Liver (tissue), 9 donors: ENCODE results near the gene NSUN5. TPM values are rescaled to one million over a fixed set of nuclear protein-coding genes. Genes with fewer than 3 reads are reported as not detected.

Source experiments
- DNase-seq: peaks from one replicate; pipeline ENCODE4 v3.0.0-alpha.2; 2017; ENCODE audit warnings: low spot score
- H3K27ac ChIP-seq, 2 donors: one replicate each; pipeline ENCODE4 v1.7.0; 2013; ENCODE audit warnings: inconsistent platforms in 2 of 2, low read length in 2 of 2, control low read depth in 1 of 2, low read depth in 1 of 2, mild to moderate bottlenecking in 1 of 2
- H3K27me3 ChIP-seq, 4 donors: one replicate each; pipeline versions ENCODE4 v1.6.1 to v1.7.0; 2013; ENCODE audit warnings: low read length in 3 of 4, inconsistent platforms in 1 of 4, mild to moderate bottlenecking in 1 of 4, moderate library complexity in 1 of 4; ENCODE audit not compliant: control insufficient read depth in 4 of 4, insufficient read depth in 4 of 4
- H3K36me3 ChIP-seq, 4 donors: one replicate each; pipeline versions ENCODE4 v1.6.1 to v1.7.0; 2013; ENCODE audit warnings: low read length in 3 of 4, mild to moderate bottlenecking in 3 of 4, low read depth in 1 of 4, moderate library complexity in 1 of 4; ENCODE audit not compliant: control insufficient read depth in 4 of 4, insufficient read depth in 3 of 4
- H3K4me1 ChIP-seq, 4 donors: one replicate each; pipeline versions ENCODE4 v1.6.1 to v1.7.0; 2013; ENCODE audit warnings: low read length in 3 of 4, mild to moderate bottlenecking in 3 of 4, moderate library complexity in 1 of 4; ENCODE audit not compliant: control insufficient read depth in 4 of 4, insufficient read depth in 4 of 4
- H3K4me3 ChIP-seq, 3 donors: one replicate each; pipeline versions ENCODE4 v1.6.1 to v1.7.0; 2013; ENCODE audit warnings: low read length in 3 of 3, control low read depth in 1 of 3, low read depth in 1 of 3, mild to moderate bottlenecking in 1 of 3
- H3K9ac ChIP-seq, 2 donors: one replicate each; pipeline ENCODE4 v1.7.0; 2013; ENCODE audit warnings: low read length in 2 of 2, mild to moderate bottlenecking in 2 of 2, moderate library complexity in 2 of 2, control low read depth in 1 of 2, low read depth in 1 of 2
- H3K9me3 ChIP-seq, 4 donors: one replicate each; pipeline versions ENCODE4 v1.6.1 to v1.7.0; 2013; ENCODE audit warnings: low read length in 3 of 4; ENCODE audit not compliant: control insufficient read depth in 4 of 4
- EGR1 ChIP-seq, 2 donors: IDR thresholded peaks; 2 replicates each; pipeline ENCODE4 v1.6.1; 2016 to 2018; ENCODE audit warnings: antibody characterized with exemption in 2 of 2, low read depth in 2 of 2
- FOXA1 ChIP-seq: IDR thresholded peaks from 2 replicates; pipeline ENCODE4 v1.6.1; 2016; ENCODE audit warnings: antibody characterized with exemption
- FOXA2 ChIP-seq: IDR thresholded peaks from 2 replicates; pipeline ENCODE4 v1.6.1; 2016; ENCODE audit warnings: antibody characterized with exemption
- HNF4A ChIP-seq, 2 donors: conservative IDR thresholded peaks; 2 replicates each; pipeline ENCODE4 v1.6.1; 2016; ENCODE audit warnings: antibody characterized with exemption in 2 of 2, mild to moderate bottlenecking in 2 of 2
- HNF4G ChIP-seq: IDR thresholded peaks from 2 replicates; pipeline ENCODE4 v1.6.1; 2016; ENCODE audit warnings: antibody characterized with exemption
- JUND ChIP-seq, 2 donors: IDR thresholded peaks; 2 replicates each; pipeline ENCODE4 v1.6.1; 2016; ENCODE audit warnings: antibody characterized with exemption in 2 of 2
- MAX ChIP-seq: IDR thresholded peaks from 2 replicates; pipeline ENCODE4 v1.6.1; 2016; ENCODE audit warnings: antibody characterized with exemption
- NR2F2 ChIP-seq: IDR thresholded peaks from 2 replicates; pipeline ENCODE4 v1.6.1; 2016; ENCODE audit warnings: antibody characterized with exemption
- RAD21 ChIP-seq, 2 donors: IDR thresholded peaks; 2 replicates each; pipeline ENCODE4 v1.6.1; 2016; ENCODE audit warnings: antibody characterized with exemption in 2 of 2, mild to moderate bottlenecking in 2 of 2
- REST ChIP-seq: IDR thresholded peaks from 2 replicates; pipeline ENCODE4 v1.6.1; 2016; ENCODE audit warnings: antibody characterized with exemption, mild to moderate bottlenecking
- RXRA ChIP-seq, 2 donors: IDR thresholded peaks; 2 replicates each; pipeline ENCODE4 v1.6.1; 2017 to 2018; ENCODE audit warnings: antibody characterized with exemption in 2 of 2, mild to moderate bottlenecking in 1 of 2
- SP1 ChIP-seq: IDR thresholded peaks from 2 replicates; pipeline ENCODE4 v1.6.1; 2018; ENCODE audit warnings: antibody characterized with exemption, mild to moderate bottlenecking
- TAF1 ChIP-seq: conservative IDR thresholded peaks from 2 replicates; pipeline ENCODE4 v1.6.1; 2016; ENCODE audit warnings: antibody characterized with exemption, mild to moderate bottlenecking
- YY1 ChIP-seq: IDR thresholded peaks from 2 replicates; pipeline ENCODE4 v1.6.1; 2016; ENCODE audit warnings: antibody characterized with exemption, mild to moderate bottlenecking
- WGBS: extraction: QIAGEN DNeasy Blood & Tissue Kit; methylation state at CpG from one replicate; pipeline ENCODE4 v1.1.7; 2013; 5-methylcytosine and 5-hydroxymethylcytosine counted together
- polyA plus RNA-seq, 2 donors: library from polyadenylated mRNA; stranded (reverse) in 1 of 2; unstranded in 1 of 2; fragments of 200-250 nt in 1 of 2; fragments of >200 nt in 1 of 2; fragmentation: Nextera tagmentation in 1 of 2; extraction: Ambion mirVana in 1 of 2; gene quantifications; one replicate each; pipeline versions ENCODE4 v1.2.1 to v1.2.3, GENCODE V29; 2013 to 2015
- total RNA-seq, 2 donors: library from RNA; depleted of rRNA; stranded (reverse); fragments of >200 nt; gene quantifications; one replicate each; pipeline ENCODE4 v1.2.3, GENCODE V29; 2014
- TF ChIP-seq, protein P1 (sequence below): fragments of 150-350 bp; IDR thresholded peaks from 2 replicates; pipeline ENCODE4 v1.5.1; 2017; ENCODE audit warnings: improper control_type of control experiment, low read depth, low read length; ENCODE audit not compliant: missing input control
- TF ChIP-seq, protein P2 (sequence below): IDR thresholded peaks from 2 replicates; pipeline ENCODE4 v1.6.1; 2016; ENCODE audit warnings: antibody characterized with exemption
- donor health status: healthy.
- donor health status: healthy.
- donor health status: healthy.
- donor health status: healthy.
- donor health status: healthy.

Gene NSUN5
- total and polyA plus RNA-seq, 4 donors: 7.2 to 12.4 (median 10.3) TPM

- Histone ChIP-seq H3K9me3 (no peaks in the 10 kb centered on the region), H3K4me3 (no peak overlapping the region), H3K9ac (no peak overlapping the region), H3K36me3 (no peaks in the 10 kb centered on the region), H3K4me1 (peaks cover 2 to 9% (median 4%) of the 10 kb centered on the region in 4 donors), H3K27me3 (no peaks in the 10 kb centered on the region), H3K27ac (no peak overlapping the region)
- no peak for DNase-seq
- TF ChIP-seq FOXA2 (no peak), TAF1 (no peak), RAD21 (IDR thresholded peaks at IDR 0.05) (no peak), NR2F2 (no peak), HNF4G (no peak), FOXA1 (no peak), YY1 (no peak), EGR1 (IDR thresholded peaks at IDR 0.05; ENCODE audit: low read depth in 2 of 2) (no peak), MAX (no peak), REST (no peak), SP1 (no peak), JUND (IDR thresholded peaks at IDR 0.05) (no peak), HNF4A (conservative IDR thresholded peaks at IDR 0.05) (no peak)
- TF ChIP-seq, protein P1, sequence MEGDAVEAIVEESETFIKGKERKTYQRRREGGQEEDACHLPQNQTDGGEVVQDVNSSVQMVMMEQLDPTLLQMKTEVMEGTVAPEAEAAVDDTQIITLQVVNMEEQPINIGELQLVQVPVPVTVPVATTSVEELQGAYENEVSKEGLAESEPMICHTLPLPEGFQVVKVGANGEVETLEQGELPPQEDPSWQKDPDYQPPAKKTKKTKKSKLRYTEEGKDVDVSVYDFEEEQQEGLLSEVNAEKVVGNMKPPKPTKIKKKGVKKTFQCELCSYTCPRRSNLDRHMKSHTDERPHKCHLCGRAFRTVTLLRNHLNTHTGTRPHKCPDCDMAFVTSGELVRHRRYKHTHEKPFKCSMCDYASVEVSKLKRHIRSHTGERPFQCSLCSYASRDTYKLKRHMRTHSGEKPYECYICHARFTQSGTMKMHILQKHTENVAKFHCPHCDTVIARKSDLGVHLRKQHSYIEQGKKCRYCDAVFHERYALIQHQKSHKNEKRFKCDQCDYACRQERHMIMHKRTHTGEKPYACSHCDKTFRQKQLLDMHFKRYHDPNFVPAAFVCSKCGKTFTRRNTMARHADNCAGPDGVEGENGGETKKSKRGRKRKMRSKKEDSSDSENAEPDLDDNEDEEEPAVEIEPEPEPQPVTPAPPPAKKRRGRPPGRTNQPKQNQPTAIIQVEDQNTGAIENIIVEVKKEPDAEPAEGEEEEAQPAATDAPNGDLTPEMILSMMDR: no peak
- TF ChIP-seq, protein P2, sequence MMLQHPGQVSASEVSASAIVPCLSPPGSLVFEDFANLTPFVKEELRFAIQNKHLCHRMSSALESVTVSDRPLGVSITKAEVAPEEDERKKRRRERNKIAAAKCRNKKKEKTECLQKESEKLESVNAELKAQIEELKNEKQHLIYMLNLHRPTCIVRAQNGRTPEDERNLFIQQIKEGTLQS: no peak
- 88% methylated on average over 12 of the region's 12 CpGs for WGBS
These were observed 41.9 kb upstream of the NSUN5 start for GRCh38 chr7:73350306-73351068.

DNA sequence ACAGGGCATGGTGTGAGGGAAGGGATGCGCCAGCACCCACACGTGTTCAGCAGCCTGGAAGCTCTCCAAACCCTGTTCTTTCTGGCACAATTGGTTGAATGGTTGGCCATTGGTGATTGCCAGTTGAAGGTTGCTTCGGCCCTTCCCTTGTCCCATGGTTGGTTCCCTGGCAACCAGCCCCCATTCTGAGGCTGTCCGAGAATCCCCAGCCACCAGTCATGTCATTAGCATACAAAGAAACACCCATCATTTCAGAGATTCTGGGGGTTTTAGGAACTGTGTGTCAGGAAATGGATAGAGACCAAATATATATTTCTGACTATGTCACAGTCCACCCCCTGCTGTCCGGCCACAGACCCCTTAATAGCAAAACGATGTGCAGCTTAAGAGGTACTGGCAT lies 41.1 kb upstream of the NSUN5 start:
- H3K27me3 ChIP-seq: no peaks in the 10 kb centered on the region
- H3K4me3 ChIP-seq: no peak overlapping the region
- H3K4me1 ChIP-seq: peaks cover 5 to 16% (median 11%) of the 10 kb centered on the region in 4 donors
- no peak for DNase-seq
- H3K36me3 ChIP-seq: no peaks in the 10 kb centered on the region
- no peak overlapping the region for H3K9ac ChIP-seq
- H3K9me3 ChIP-seq: no peaks in the 10 kb centered on the region
- no peak overlapping the region for H3K27ac ChIP-seq
- TF ChIP-seq RXRA (IDR thresholded peaks at IDR 0.05) (no peak), SP1 (no peak)
- 87% methylated on average over 6 of the region's 6 CpGs for WGBS
